HEK293T (cell line): ENCODE results near the gene TMEM117.
"Not testable (repeated sequence)": the region's sequence is repeated elsewhere in the genome, so short reads cannot be mapped to it uniquely, and the experiment has no call there.

Source experiments
- CTCF ChIA-PET: fragments of 350-600 bp; formaldehyde crosslinking; extraction: SDS; loops from one replicate; lab custom pipeline; 2021; ENCODE audit warnings: antibody characterized with exemption, inconsistent platforms; lab: Yijun Ruan, JAX
- POLR2A ChIA-PET: fragments of 350-600 bp; formaldehyde crosslinking; extraction: SDS; loops from one replicate; lab custom pipeline; 2020; ENCODE audit warnings: antibody characterized with exemption, inconsistent platforms; lab: Yijun Ruan, JAX
- DNase-seq: peaks from one replicate; pipeline ENCODE4 v3.0.0; 2012; ENCODE audit warnings: mixed read lengths; ENCODE audit errors: extremely low spot score
- ARNT ChIP-seq: fragments of 450-650 bp; IDR thresholded peaks from 2 replicates; pipeline ENCODE4 v1.6.1; 2017; ENCODE audit warnings: mild to moderate bottlenecking
- BHLHE40 ChIP-seq: fragments of 450-650 bp; IDR thresholded peaks from 2 replicates; pipeline ENCODE4 v1.6.1; 2016; ENCODE audit warnings: mild to moderate bottlenecking, moderate library complexity, borderline replicate concordance
- CTBP1 ChIP-seq: fragments of 450-650 bp; IDR thresholded peaks from 2 replicates; pipeline ENCODE4 v1.6.1; 2016; ENCODE audit warnings: borderline replicate concordance
- FOXA1 ChIP-seq: fragments of 450-650 bp; IDR thresholded peaks from 2 replicates; pipeline ENCODE4 v1.6.1; 2016; ENCODE audit warnings: mild to moderate bottlenecking
- FOXK2 ChIP-seq: fragments of 450-650 bp; IDR thresholded peaks from 2 replicates; pipeline ENCODE4 v1.6.1; 2016; ENCODE audit warnings: mild to moderate bottlenecking
- FOXM1 ChIP-seq: fragments of 450-650 bp; IDR thresholded peaks from 2 replicates; pipeline ENCODE4 v1.6.1; 2017; ENCODE audit warnings: mild to moderate bottlenecking, borderline replicate concordance
- HDGF ChIP-seq: fragments of 450-650 bp; IDR thresholded peaks from 2 replicates; pipeline ENCODE4 v1.6.1; 2017; ENCODE audit warnings: antibody characterized with exemption, borderline replicate concordance
- L3MBTL2 ChIP-seq: fragments of 450-650 bp; conservative IDR thresholded peaks from 2 replicates; pipeline ENCODE4 v1.6.1; 2016; ENCODE audit warnings: mild to moderate bottlenecking
- LEF1 ChIP-seq: fragments of 450-650 bp; IDR thresholded peaks from 2 replicates; pipeline ENCODE4 v1.6.1; 2017; ENCODE audit warnings: mild to moderate bottlenecking, borderline replicate concordance
- NFRKB ChIP-seq: fragments of 450-650 bp; IDR thresholded peaks from 2 replicates; pipeline ENCODE4 v1.6.1; 2016; ENCODE audit warnings: mild to moderate bottlenecking, moderate library complexity
- PKNOX1 ChIP-seq: fragments of 450-650 bp; IDR thresholded peaks from 2 replicates; pipeline ENCODE4 v1.6.1; 2016
- SP1 ChIP-seq: fragments of 450-650 bp; IDR thresholded peaks from 2 replicates; pipeline ENCODE4 v1.6.1; 2017
- SUZ12 ChIP-seq: fragments of 450-650 bp; IDR thresholded peaks from 2 replicates; pipeline ENCODE4 v1.6.1; 2016; ENCODE audit warnings: mild to moderate bottlenecking
- TARDBP ChIP-seq: fragments of 450-650 bp; IDR thresholded peaks from 2 replicates; pipeline ENCODE4 v1.6.1; 2016
- ZNF384 ChIP-seq: fragments of 450-650 bp; IDR thresholded peaks from 2 replicates; pipeline ENCODE4 v1.6.1; 2016

Gene TMEM117

DNA sequence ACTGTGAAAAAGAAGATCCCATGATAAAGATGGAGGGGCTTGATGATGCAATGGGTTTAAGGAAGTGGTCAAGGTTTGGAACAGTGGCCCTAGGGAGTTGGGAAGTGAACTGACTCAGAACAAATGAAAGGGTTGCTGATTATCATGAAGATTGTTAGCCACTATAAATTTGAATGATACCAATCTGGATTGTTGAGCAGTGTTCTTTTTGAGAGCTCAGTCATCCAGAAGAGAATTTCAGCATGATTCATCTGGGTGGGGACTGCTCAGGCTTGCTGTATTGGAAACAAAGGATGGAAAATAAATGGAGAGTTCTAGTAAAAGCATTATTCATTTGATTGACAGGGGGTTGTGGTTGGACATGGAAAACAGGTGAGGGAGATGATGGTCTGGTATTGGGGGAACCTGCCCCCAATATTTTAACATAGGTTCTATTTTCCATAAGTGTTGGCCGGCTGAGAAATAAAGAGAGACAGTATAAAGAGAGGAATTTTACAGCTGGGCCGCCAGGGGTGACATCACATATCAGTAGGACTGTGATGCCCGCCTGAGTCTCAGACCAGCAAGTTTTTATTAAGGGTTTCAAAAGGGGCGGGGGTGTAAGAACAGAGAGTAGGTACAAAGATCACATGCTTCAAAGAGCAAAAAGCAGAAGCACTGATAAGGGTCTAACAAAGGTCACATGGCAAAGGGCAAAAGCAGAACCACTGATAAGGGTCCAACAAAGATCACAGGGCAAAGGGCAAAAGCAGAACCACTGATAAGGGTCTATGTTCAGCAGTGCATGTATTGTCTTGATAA lies 11.7 kb downstream of the TMEM117 start:
- CTCF ChIA-PET, DNase-seq: not testable (repeated sequence)
- POLR2A ChIA-PET, result interaction anchor here (1.0 kb wide), 1 partner anchor 13 kb away, joined by 3 read pairs; no protein-coding TSS in a partner anchor
- peak; percentile 60 for TF ChIP-seq PKNOX1

GRCh38 chr12:43848226-43848507 lies 12.3 kb downstream of the TMEM117 start:
- no peak for DNase-seq
- no peak for TF ChIP-seq NFRKB
- no peak for TF ChIP-seq PKNOX1
- no peak for TF ChIP-seq FOXK2
- no peak for TF ChIP-seq FOXA1
- no peak for TF ChIP-seq SP1
- no peak for TF ChIP-seq BHLHE40
- no peak for TF ChIP-seq TARDBP
- ChIA-PET CTCF (no interaction called here), POLR2A (no interaction called here)

- ChIA-PET CTCF (no interaction called here), POLR2A (no interaction called here)
- DNase-seq, result no peak
- TF ChIP-seq SUZ12 (no peak), TARDBP (no peak), ZNF384 (no peak), BHLHE40 (no peak), NFRKB (no peak), SP1 (no peak), HDGF (no peak), CTBP1 (no peak), FOXA1 (no peak), PKNOX1 (no peak), L3MBTL2 (no peak), ARNT (no peak), FOXK2 (no peak), FOXM1 (no peak), LEF1 (no peak)
Measured at GRCh38 chr12:43848786-43849185, 12.9 kb downstream of the TMEM117 start.

DNA sequence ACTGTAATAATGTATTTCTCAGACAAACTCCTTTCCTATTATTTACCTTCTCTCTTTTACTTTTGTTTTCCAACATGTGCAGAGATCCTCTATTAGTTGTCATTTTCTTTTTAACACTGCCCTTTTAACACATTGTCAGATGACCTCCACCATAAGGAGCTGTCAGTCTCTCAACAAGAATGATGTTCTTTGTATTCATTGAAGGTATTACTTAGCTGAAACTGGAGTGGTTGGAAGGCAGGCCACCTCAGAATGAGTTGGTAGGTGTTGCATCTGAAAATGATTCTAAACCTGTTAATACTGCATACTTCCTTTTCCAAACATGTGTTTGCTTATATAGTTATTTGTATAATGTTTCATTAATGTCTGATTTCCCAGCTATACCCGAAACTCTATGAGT lies 16.9 kb downstream of the TMEM117 start:
- CTCF ChIA-PET, result no interaction called here
- no peak for TF ChIP-seq PKNOX1
- TF ChIP-seq SP1, result no peak
- no peak for TF ChIP-seq L3MBTL2
- no peak for TF ChIP-seq HDGF
- TF ChIP-seq FOXK2, result no peak
- POLR2A ChIA-PET, result no interaction called here
- DNase-seq, result no peak

DNA sequence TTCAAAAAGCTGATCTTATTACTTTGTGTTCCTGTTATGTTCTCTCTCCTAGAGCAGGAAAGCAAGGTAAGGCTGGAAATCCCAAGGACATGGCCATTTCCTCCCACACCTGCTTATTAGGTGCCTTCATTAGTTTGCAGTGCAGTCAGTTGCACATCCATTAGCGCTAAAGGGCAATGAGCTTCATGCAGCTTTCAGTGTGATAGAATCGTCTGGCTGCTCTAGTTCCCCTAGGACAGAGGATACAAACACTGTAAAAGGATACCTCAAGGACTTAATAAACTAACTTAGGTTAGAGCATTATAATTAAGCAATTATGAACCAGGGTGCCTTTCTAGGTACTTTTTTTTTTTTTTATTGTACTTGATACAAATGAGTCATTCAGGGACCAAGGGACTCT lies 21.1 kb downstream of the TMEM117 start:
- CTCF ChIA-PET, result no interaction called here
- no peak for TF ChIP-seq ZNF384
- no peak for TF ChIP-seq FOXM1
- no peak for TF ChIP-seq SP1
- TF ChIP-seq FOXK2, result no peak
- TF ChIP-seq CTBP1, result no peak
- TF ChIP-seq NFRKB, result no peak
- TF ChIP-seq TARDBP, result no peak
- no peak for TF ChIP-seq SUZ12
- TF ChIP-seq L3MBTL2, result no peak
- POLR2A ChIA-PET, result no interaction called here
- DNase-seq, result no peak

GRCh38 chr12:43858096-43858495 lies 22.2 kb downstream of the TMEM117 start:
- ChIA-PET CTCF (no interaction called here), POLR2A (no interaction called here)
- TF ChIP-seq PKNOX1 (no peak), NFRKB (no peak)
- no peak for DNase-seq
